ENCODE measurements around the gene ARHGEF10L. TPM values are rescaled to one million over a fixed set of nuclear protein-coding genes. Genes with fewer than 3 reads are reported as not detected.

ARHGEF10L gene
- total RNA-seq, 3 donors from 2014 or later = 0.08 to 0.24 TPM; not detected in 1

DNA sequence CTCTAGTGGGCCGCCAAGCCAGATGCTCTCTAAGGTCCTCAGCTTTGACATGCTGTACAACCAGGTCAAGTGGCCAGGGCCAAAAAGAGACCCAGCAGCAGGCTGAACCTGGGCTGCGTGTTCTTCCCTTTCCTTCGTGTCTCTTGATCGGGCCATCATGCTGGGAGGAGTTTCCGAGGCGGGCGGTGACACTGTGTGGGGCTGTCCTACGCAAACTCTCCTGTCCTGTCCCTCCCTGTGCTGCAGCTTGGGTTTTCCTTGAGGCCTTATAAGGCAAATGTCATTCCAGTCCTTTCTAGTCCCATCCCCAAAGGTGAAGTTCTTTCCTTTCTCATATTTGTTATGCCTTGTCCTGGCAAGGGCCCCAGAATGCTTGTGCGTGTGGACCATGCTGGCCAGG is 56.7 kb downstream of the ARHGEF10L start:
- Mint-ChIP-seq H3K36me3 (ENCODE audit: insufficient read depth) (no peaks in the 10 kb centered on the region), H3K9me3 (no peaks in the 10 kb centered on the region)

DNA sequence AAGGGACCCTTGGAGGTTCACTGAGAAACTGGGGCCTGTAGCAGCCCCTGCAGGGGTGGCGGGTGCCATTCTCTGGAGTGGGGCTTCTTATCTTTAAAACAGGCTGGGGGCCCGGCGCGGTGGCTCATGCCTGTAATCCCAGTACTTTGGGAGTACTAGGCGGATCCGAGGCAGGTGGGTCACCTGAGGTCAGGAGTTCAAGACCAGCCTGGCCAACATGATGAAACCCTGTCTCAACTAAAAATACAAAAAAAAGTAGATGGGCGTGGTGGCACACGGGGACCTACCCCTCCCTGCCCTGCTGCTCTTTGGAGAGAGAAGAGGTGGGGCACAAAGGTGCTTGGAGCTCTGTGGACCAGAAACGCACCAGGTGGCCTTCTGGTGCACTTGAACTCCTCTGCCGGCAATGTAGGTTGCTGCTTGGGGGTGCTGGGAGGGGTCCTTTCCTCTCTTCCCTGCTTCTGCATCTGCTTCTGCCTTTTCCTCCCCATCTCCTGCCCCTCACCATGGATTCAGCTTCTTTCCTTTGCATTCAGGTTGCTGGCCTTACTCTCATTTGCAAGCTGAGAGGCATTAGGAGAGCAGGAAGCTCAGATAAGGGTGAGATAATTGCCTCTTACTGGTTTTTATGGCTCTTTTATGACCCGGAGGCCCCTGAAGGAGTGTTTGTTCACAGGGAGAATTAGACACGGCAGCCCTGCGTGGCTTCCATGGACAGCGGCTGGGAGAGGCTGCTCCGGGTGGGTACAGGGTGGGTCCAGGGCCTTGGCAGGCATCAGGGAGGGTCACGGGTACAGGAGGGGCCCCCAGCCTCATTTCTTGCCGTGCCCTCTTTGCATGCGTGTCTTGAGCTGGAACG is 57.4 kb downstream of the ARHGEF10L start:
- no peaks in the 10 kb centered on the region for H3K36me3 Mint-ChIP-seq (ENCODE audit: insufficient read depth)
- no peak for ATAC-seq
- no peaks in the 10 kb centered on the region for H3K9me3 Mint-ChIP-seq
- no peak for DNase-seq
- H3K27me3 Mint-ChIP-seq (ENCODE audit: low read depth) = peaks cover 5% of the 10 kb centered on the region
- H3K4me1 Mint-ChIP-seq (ENCODE audit: low read depth) = no peaks in the 10 kb centered on the region
- no peak overlapping the region for H3K4me3 Mint-ChIP-seq

More for the DNA sequence above, 56.7 kb downstream of the ARHGEF10L start:
- no peak for DNase-seq
- Mint-ChIP-seq H3K27me3 (ENCODE audit: low read depth) (peaks cover 5% of the 10 kb centered on the region), H3K4me3 (no peak overlapping the region), H3K4me1 (ENCODE audit: low read depth) (no peaks in the 10 kb centered on the region)
- ATAC-seq = no peak

- no peak for DNase-seq
- H3K4me1 Mint-ChIP-seq (ENCODE audit: low read depth) = no peaks in the 10 kb centered on the region
- H3K9me3 Mint-ChIP-seq = no peaks in the 10 kb centered on the region
- peaks cover 6% of the 10 kb centered on the region for H3K27me3 Mint-ChIP-seq (ENCODE audit: low read depth)
- ATAC-seq = no peak
- H3K36me3 Mint-ChIP-seq (ENCODE audit: insufficient read depth) = no peaks in the 10 kb centered on the region
- no peak overlapping the region for H3K4me3 Mint-ChIP-seq
These were observed 58.2 kb downstream of the ARHGEF10L start for GRCh38 chr1:17597651-17598050.

DNA sequence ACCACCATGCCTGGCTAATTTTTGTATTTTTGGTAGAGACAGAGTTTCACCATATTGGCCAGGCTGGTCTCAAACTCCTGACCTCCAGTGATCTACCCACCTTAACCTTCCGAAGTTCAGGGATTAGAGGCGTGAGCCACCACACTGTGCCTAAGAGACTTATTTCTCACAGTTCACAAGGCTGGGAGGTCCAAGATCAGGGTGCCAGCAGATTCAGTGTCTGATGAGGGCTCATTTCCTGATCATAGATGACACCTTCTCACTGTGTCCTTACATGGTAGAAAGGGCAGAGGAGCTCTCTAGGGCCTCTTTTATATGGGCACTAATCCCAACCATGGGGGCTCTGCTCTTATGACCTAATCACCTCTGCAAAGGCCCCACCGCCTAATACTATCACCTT is 58.8 kb downstream of the ARHGEF10L start:
- H3K27me3 Mint-ChIP-seq (ENCODE audit: low read depth) = peaks cover 7% of the 10 kb centered on the region
- DNase-seq = no peak
- no peaks in the 10 kb centered on the region for H3K36me3 Mint-ChIP-seq (ENCODE audit: insufficient read depth)
- ATAC-seq = no peak
- no peak overlapping the region for H3K4me3 Mint-ChIP-seq
- H3K4me1 Mint-ChIP-seq (ENCODE audit: low read depth) = no peaks in the 10 kb centered on the region
- no peaks in the 10 kb centered on the region for H3K9me3 Mint-ChIP-seq

- DNase-seq = no peak
- no peak for ATAC-seq
- H3K36me3 Mint-ChIP-seq (ENCODE audit: insufficient read depth) = no peaks in the 10 kb centered on the region
- no peaks in the 10 kb centered on the region for H3K4me1 Mint-ChIP-seq (ENCODE audit: low read depth)
- H3K4me3 Mint-ChIP-seq = no peak overlapping the region
- no peaks in the 10 kb centered on the region for H3K9me3 Mint-ChIP-seq
- peaks cover 10% of the 10 kb centered on the region for H3K27me3 Mint-ChIP-seq (ENCODE audit: low read depth)
These were observed 59.9 kb downstream of the ARHGEF10L start for GRCh38 chr1:17599291-17599953.

GRCh38 chr1:17599954-17600300 is 60.4 kb downstream of the ARHGEF10L start:
- Mint-ChIP-seq H3K9me3 (no peaks in the 10 kb centered on the region), H3K4me3 (no peak overlapping the region), H3K4me1 (ENCODE audit: low read depth) (no peaks in the 10 kb centered on the region), H3K27me3 (ENCODE audit: low read depth) (peaks cover 10% of the 10 kb centered on the region), H3K36me3 (ENCODE audit: insufficient read depth) (no peaks in the 10 kb centered on the region)
- no peak for DNase-seq
- ATAC-seq = no peak

- H3K36me3 Mint-ChIP-seq (ENCODE audit: insufficient read depth) = no peaks in the 10 kb centered on the region
- H3K4me3 Mint-ChIP-seq = no peak overlapping the region
- DNase-seq (no peak), ATAC-seq (no peak)
- H3K27me3 Mint-ChIP-seq (ENCODE audit: low read depth) = peaks cover 10% of the 10 kb centered on the region
- no peaks in the 10 kb centered on the region for H3K4me1 Mint-ChIP-seq (ENCODE audit: low read depth)
- no peaks in the 10 kb centered on the region for H3K9me3 Mint-ChIP-seq
These were observed 60.8 kb downstream of the ARHGEF10L start for GRCh38 chr1:17600321-17600720.

DNA sequence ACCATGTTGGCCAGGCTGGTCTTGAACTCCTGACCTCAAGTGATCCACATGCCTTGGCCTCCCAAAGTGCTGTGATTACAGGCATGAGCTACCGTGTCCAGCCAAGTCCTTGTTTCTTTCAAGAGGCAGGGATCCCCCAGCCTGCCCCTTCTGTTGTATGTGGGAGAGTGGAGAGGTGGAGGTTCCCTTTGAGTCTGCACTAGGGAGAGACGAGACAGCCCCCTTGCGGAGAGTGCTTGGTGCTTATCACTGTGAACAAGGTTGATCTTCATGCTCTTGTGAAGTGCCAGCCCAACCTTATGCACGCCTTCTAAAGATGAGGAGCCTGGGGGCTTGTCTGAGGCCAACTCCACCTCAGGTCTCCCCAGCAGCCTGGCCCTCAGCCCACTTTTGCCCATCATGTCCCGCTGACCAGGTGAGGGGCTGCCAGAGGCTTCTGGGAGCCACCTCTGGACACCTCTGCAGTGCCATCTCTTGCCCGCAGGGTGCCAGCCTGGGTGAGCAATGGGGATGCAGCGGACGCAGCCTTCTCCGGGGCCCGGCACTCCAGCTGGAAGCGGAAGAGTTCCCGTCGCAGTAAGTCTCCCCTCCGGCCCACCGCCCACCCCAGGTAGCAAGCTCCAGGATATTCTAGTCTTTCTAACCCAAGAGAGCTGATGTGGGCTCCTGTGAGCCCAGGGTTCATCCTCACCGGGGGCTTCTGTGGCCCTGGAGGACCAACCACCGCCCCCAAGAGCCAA is 62.3 kb downstream of the ARHGEF10L start:
- H3K4me3 Mint-ChIP-seq = no peak overlapping the region

GRCh38 chr1:17603091-17603841 is 63.8 kb downstream of the ARHGEF10L start:
- H3K27me3 Mint-ChIP-seq (ENCODE audit: low read depth) = peaks cover 10% of the 10 kb centered on the region
- H3K36me3 Mint-ChIP-seq (ENCODE audit: insufficient read depth) = no peaks in the 10 kb centered on the region
- no peaks in the 10 kb centered on the region for H3K9me3 Mint-ChIP-seq
- no peaks in the 10 kb centered on the region for H3K4me1 Mint-ChIP-seq (ENCODE audit: low read depth)
- ATAC-seq = no peak
- H3K4me3 Mint-ChIP-seq = no peak overlapping the region
- DNase-seq = no peak

More for the DNA sequence above, 62.3 kb downstream of the ARHGEF10L start:
- DNase-seq (no peak), ATAC-seq (no peak)
- H3K9me3 Mint-ChIP-seq = no peaks in the 10 kb centered on the region
- peaks cover 10% of the 10 kb centered on the region for H3K27me3 Mint-ChIP-seq (ENCODE audit: low read depth)
- H3K4me1 Mint-ChIP-seq (ENCODE audit: low read depth) = no peaks in the 10 kb centered on the region
- no peaks in the 10 kb centered on the region for H3K36me3 Mint-ChIP-seq (ENCODE audit: insufficient read depth)

DNA sequence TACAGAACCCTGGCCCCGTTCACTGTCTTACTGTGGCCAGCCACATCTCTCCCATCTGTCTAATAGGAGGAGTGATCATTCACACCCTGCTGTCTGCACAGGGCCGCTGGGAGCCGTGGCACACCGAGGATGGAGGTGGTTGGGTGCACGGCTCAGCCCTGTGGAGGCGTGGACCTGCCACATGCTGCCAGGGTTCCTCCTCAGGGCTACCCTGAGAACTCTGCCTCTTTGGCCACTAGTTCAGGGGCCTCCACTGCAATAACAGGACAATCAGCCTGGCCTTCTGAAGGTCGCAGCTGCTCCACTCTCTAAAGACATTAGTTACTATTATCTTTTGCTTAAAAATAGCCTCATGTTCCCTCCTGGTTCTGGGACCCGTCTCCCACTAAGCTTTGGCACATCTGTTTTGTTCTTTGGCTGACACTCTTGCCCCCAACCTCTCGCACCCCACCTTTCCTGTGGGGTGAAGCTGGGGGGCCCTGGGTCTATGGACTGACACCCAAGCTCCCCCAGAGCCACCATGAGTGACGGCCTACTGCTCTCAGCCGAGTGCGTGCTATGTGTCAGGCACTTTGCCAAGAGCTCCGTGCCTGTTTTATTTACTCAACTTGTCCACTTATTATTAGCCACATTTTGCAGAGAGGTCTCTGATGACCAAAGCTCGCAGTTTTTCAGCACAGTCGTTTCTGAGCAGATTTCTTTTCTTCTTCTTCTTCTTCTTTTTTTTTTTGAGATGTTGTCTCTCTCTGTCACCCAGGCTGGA is 66.3 kb downstream of the ARHGEF10L start:
- DNase-seq = no peak
- peaks cover 6% of the 10 kb centered on the region for H3K27me3 Mint-ChIP-seq (ENCODE audit: low read depth)
- H3K4me3 Mint-ChIP-seq = no peak overlapping the region
- ATAC-seq = no peak
- H3K36me3 Mint-ChIP-seq (ENCODE audit: insufficient read depth) = no peaks in the 10 kb centered on the region
- no peaks in the 10 kb centered on the region for H3K4me1 Mint-ChIP-seq (ENCODE audit: low read depth)
- H3K9me3 Mint-ChIP-seq = no peaks in the 10 kb centered on the region

GRCh38 chr1:17606826-17607440 is 67.4 kb downstream of the ARHGEF10L start:
- no peak for DNase-seq
- H3K36me3 Mint-ChIP-seq (ENCODE audit: insufficient read depth) = no peaks in the 10 kb centered on the region
- H3K4me1 Mint-ChIP-seq (ENCODE audit: low read depth) = no peaks in the 10 kb centered on the region
- H3K9me3 Mint-ChIP-seq = no peaks in the 10 kb centered on the region
- no peak for ATAC-seq
- peaks cover 6% of the 10 kb centered on the region for H3K27me3 Mint-ChIP-seq (ENCODE audit: low read depth)
- no peak overlapping the region for H3K4me3 Mint-ChIP-seq

GRCh38 chr1:17607644-17608581 is 68.4 kb downstream of the ARHGEF10L start:
- DNase-seq (no peak), ATAC-seq (no peak)
- no peaks in the 10 kb centered on the region for H3K9me3 Mint-ChIP-seq
- no peaks in the 10 kb centered on the region for H3K36me3 Mint-ChIP-seq (ENCODE audit: insufficient read depth)
- H3K27me3 Mint-ChIP-seq (ENCODE audit: low read depth) = peaks cover 6% of the 10 kb centered on the region
- H3K4me3 Mint-ChIP-seq = no peak overlapping the region
- H3K4me1 Mint-ChIP-seq (ENCODE audit: low read depth) = no peaks in the 10 kb centered on the region

All from activated T-cell treated with anti-CD3 and anti-CD28 coated beads, Interleukin-2, amount 50 U/mL, for 4 hours (primary cell).